Pulmonary artery endothelial cell (primary cell): ENCODE results near the gene RIPK3. TPM values are rescaled to one million over a fixed set of nuclear protein-coding genes. Genes with fewer than 3 reads are reported as not detected.

ENCODE experiments used
- DNase-seq: peaks from one replicate; pipeline ENCODE4 v3.0.0-alpha.2; 2011; ENCODE audit warnings: low read depth, low spot score
- total RNA-seq: library from RNA; depleted of rRNA; stranded (reverse); fragments of >200 nt; gene quantifications from 2 replicates; pipeline ENCODE4 v1.2.3, GENCODE V29; 2014

RIPK3 gene
- total RNA-seq, 1 donor from 2014 or later: 3.9 TPM

DNA sequence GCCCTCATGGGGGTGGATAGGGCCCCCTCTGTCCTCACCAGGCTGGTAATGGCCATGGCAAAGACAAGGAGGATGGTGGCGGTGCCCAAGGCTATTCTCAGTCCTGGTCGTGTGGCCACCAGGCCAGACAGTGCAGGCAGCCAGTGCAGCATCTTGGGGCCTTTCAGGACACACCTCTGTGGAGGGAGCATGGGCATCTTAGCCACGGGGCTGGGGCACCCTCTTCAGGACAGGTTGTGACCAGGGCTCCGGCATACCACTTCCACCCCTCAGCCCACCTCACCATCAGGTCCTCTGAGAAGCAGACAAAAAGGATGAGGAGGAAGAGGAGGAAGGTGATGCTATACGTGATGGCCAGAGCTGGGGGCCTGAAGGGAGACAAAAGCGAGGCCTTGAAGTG lies 15.8 kb downstream of the RIPK3 start:
- no peak for DNase-seq

DNA sequence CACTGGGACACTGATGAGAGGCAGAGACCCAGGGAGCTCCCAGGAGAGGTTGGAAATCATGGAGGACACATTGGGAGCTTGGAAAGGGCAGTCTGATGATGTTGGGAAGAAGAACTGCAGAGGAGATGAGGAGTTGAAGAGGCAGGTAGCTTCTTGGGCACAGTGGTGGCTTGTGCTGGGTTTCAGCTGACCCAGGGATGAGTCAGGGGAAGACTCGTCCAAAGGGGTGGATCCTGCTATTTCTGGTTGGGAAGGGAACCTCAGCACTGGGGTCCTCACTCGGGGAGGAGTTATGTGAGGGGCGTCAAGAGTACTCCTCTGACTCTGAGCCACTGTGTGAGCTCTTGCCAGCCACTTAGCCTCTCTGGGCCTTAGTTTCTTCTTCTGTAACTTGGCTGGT lies 16.4 kb downstream of the RIPK3 start:
- no peak for DNase-seq

DNA sequence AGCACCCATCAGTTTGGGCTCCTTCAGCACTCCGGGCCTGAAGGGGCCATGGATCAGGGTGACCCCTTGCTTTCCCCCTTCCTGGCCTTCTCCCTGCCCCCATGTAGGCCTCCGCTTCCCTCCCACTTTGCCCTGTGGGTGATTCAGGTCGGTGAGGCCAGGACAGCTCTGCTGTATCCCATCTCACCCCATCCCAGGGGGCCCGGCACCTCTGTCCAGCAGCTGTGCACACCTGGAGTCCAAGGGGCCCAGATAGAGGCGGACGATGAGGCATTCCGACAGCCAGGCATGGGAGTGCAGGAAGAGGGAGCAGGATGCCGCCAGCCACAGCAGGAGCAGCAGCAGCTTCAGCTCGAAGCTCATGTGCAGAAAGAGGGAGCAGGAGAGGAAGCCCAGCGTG lies 17.1 kb downstream of the RIPK3 start:
- DNase-seq: no peak

DNA sequence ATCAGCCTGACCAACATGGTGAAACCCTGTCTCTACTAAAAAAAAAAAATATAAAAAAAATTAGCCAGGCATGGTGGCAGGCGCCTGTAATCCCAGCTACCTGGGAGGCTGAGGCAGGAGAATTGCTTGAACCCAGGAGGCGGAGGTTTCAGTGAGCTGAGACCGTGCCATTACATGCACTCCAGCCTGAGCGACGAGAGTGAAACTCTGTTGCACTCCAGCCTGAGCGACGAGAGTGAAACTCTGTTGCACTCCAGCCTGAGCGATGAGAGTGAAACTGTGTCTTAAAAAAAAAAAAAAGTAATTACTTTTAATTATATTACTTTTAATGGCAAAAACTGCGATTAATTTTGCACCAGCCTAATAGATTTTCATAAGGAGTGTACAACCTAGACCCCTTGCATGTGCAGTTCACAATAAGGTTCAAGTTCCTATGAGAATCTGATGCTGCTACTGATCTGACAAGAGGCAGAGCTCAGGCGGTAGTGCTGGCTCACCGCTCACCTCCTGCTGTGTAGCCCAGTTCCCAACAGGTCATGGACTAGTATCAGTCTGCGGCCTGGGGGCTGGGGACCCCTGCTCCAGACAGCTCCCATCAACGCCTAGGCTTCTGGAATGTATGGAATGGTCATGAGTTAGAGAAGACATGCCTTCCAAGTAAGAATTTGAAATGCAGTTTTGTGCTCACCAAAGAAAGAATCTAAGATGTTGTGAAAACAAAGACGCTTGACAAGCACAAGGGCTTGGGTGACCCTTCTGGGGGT lies 18.4 kb downstream of the RIPK3 start:
- DNase-seq: no peak

DNA sequence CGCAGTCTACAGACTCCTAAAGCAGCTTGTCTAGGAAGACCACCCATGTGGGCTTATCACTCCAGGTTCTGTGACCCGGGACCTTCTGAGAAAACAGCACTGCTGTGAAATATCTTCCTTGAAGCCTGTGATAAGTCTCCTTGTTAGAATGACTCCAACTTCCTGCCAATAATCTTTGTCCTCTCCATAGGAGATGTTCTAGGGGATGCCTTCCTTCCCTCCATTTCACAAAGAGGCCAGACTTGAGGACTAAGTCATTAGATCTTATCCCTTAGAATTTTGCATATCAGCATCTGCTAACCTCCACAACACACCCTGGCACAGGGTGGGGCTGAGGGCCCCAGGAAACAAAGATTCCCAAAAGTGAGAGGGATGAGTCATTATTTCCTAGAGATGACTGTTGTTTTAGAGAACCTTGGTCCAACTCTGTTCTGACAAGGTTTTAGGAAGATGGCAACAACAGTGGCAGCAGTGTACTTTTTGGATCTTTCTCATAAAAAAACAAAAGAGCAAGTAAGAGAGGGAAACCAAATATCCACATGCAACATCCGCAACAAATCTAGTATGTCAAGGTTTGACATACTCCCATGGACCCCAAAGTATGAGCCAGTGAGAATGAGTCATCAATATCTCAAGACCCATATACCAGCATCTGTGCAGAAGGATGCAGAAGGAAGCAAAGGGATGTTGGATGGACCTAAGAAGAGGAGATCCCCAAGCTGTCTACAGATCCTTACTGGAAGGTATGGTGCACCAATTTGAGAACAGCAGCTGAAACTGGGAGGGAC lies 22.5 kb downstream of the RIPK3 start:
- DNase-seq: no peak

DNA sequence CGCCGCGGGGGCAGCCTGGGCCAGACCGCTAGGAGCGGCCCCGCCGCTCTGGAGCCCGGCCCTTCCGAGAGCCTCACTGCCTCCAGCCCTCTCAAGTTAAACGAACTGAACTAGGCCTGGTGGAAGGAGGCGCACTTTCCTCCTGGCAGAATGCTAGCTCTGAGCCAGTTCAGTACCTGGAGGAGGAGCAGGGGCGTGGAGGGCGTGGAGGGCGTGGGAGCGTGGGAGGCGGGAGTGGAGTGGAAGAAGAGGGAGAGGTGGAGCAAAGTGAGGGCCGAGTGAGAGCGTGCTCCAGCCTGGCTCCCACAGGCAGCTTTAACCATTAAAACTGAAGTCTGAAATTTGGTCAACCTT lies 23.2 kb downstream of the RIPK3 start:
- no peak for DNase-seq

DNA sequence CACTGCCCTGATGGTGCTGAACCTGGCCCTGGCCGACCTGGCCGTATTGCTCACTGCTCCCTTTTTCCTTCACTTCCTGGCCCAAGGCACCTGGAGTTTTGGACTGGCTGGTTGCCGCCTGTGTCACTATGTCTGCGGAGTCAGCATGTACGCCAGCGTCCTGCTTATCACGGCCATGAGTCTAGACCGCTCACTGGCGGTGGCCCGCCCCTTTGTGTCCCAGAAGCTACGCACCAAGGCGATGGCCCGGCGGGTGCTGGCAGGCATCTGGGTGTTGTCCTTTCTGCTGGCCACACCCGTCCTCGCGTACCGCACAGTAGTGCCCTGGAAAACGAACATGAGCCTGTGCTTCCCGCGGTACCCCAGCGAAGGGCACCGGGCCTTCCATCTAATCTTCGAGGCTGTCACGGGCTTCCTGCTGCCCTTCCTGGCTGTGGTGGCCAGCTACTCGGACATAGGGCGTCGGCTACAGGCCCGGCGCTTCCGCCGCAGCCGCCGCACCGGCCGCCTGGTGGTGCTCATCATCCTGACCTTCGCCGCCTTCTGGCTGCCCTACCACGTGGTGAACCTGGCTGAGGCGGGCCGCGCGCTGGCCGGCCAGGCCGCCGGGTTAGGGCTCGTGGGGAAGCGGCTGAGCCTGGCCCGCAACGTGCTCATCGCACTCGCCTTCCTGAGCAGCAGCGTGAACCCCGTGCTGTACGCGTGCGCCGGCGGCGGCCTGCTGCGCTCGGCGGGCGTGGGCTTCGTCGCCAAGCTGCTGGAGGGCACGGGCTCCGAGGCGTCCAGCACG lies 23.8 kb downstream of the RIPK3 start:
- no peak for DNase-seq

DNA sequence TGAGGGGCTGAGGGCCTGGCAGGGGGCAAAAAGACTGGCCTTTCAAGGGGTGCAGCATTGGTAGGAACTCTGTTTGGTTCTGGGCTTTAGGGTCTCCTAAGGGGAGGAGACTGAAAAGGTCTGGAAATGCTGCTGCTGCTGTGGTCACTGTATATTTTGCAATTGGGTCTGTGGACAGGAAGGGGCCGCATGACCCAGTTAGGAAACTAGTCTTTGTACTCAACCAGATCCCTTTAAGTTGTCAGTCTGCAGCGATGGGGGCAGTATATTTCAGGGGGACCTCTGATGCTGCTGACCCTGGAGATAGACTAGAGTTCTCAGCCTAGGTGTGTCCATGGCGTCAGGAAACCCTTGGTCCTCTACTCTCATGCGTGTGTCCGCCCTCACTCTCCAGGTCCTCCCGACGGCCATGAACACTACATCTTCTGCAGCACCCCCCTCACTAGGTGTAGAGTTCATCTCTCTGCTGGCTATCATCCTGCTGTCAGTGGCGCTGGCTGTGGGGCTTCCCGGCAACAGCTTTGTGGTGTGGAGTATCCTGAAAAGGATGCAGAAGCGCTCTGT lies 24.5 kb downstream of the RIPK3 start:
- DNase-seq: no peak

DNA sequence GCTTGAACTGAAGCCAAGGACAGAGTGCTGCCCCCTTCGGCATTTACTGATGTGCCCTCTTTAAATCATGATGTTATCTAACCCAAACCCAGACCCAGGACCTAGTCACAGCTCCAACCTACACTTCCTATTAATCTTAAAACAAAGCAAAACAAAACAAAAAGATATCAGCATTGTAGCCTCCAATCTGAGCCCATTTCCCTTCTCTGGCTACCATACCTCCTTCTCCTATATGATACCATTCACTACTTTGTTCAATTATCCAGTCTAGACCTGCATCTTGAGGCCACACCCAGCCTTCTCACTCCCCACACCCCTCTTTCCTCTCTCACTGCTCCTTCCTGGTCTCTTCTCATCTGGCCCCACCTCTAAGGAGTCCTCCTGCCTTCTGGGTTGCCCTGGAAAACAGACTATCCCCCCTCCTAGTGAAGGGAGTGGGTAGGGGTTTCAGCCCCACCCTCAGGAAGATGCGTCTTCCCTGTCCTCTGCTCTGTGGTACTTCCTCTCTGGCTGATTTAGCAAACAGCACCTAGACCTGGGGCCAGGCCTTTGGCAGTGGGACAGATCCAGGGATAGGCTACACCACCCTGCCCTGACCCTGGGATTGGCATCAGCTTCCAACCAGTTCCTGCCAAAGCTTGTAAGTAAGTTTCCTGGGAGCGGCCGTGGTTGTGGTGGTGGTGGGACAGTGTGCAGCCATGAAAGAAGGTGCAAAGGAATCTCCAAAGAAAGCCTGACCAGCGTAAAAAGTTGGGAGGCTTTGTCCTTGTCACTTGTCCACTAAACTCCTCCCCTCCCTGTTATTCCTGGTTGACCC lies 25.2 kb downstream of the RIPK3 start:
- no peak for DNase-seq

DNA sequence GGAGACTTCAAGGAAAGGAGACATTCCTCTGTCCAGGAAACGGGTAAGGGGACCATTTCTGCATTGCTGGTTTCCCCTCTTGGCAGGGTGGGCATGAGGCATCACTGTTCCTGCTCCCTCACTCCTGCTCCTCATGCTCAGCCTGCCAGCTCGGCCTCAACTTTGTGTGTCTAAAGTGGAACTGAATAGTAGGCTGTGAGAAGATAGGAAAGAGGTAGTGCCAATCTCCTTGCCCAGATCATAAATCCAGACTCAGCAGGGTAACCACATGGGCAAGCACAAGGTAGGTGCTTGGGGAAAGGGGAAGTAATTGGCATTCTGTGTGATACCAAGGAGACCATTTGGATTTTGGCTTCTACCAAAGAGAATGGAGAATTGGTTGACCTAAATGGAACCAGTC lies 25.9 kb downstream of the RIPK3 start:
- no peak for DNase-seq

DNA sequence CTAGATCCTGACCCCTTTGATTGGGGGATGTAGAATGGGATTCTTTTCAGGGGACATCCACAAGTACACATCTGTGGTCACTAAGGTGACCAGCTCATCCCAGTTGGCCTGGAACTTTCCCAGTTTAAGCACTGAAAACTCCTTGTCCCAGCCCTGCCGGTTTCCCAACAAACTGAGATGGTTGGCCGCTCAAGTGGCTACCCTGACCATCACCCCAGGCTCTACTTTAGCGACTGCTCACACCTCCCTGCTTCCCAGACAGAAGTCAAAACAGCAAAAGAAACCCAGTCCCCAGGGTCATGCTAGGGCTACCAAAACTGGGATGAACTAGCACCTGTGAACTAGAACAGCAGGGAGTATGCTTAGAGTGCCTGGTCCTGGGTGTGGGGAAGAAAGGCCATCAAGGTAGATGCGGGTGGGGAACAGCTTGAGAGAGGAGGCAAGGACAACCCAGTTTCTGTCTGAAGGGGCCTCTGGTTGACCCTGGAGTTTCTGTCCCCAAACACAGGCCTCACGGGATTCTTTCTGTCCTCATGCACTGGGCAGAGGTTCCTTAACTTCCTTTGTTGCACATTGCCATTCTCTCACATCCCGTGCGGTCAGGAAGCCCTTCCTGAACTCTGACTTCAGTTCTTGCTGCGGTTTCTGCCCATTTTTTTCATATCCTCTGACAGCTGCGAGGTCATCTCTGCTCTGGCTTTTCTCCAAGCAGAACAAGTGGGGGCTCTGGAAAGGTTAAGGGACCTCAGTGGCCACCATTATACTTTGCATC lies 26.9 kb downstream of the RIPK3 start:
- DNase-seq: peak; percentile 63

DNA sequence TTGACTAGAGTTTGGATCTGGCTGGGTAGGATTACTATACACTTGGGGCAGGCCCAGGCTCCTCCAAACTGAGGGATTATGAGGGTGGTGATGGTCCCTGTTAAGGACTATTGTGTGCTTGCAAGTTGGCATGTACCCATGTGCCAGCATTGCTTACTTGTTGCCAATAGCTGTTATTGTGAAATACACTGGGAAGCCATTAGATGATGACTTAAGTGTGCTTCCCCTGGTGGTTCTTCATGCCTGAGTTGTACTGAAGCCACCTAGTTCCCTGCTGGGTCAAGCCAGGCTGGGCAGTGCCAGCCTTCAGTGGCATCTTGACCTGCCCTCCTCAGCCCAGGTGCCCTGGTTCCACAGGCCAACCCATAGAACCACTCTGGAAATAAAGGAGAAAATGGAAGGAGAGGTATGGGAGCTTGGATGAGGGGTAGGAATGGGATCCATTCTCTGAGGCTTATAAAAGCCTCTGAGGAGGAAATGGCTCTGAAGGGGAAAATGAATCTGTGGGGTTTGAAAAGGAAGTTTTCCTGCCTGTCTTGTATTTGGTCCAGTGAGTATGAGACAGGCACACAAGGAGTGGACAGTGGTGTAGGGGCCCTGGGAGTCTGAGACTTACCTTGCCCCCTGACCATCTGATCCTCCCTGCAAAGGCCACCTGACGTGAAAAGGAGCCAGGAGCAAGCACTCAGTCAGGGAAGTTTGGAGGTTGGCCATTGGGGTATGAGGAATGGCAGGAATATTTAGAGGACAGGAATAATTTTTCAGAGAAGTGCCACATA lies 27.8 kb downstream of the RIPK3 start:
- no peak for DNase-seq

DNA sequence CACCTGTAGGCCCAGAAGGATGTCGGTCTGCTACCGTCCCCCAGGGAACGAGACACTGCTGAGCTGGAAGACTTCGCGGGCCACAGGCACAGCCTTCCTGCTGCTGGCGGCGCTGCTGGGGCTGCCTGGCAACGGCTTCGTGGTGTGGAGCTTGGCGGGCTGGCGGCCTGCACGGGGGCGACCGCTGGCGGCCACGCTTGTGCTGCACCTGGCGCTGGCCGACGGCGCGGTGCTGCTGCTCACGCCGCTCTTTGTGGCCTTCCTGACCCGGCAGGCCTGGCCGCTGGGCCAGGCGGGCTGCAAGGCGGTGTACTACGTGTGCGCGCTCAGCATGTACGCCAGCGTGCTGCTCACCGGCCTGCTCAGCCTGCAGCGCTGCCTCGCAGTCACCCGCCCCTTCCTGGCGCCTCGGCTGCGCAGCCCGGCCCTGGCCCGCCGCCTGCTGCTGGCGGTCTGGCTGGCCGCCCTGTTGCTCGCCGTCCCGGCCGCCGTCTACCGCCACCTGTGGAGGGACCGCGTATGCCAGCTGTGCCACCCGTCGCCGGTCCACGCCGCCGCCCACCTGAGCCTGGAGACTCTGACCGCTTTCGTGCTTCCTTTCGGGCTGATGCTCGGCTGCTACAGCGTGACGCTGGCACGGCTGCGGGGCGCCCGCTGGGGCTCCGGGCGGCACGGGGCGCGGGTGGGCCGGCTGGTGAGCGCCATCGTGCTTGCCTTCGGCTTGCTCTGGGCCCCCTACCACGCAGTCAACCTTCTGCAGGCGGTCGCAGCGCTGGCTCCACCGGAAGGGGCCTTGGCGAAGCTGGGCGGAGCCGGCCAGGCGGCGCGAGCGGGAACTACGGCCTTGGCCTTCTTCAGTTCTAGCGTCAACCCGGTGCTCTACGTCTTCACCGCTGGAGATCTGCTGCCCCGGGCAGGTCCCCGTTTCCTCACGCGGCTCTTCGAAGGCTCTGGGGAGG lies 28.9 kb downstream of the RIPK3 start, which contains the start of gene LTB4R:
LTB4R (plus strand) TSS at position 857 of the 959 bp plus-strand sequence. CDS start 4,150 bp downstream, outside the sequence.
- DNase-seq: peak; percentile 53

DNA sequence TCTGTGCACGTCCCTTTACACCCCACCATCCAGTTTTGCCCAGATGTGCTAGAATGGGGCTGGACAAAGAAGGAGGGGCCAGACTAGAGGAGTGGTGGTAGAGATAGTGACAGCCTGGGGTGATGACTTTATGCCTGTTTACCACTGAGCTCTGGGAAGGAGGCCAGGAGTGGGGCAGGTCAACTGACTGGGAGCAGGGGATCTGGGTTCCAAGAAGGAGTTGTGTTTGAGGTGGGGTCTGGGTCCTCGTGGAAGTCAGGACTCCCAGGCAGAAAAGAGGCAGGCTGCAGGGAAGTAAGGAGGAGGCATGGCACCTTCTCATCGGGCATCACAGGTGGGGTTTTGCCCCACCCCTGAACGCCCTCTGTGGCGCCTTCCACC lies 29.5 kb downstream of the RIPK3 start:
- no peak for DNase-seq

DNA sequence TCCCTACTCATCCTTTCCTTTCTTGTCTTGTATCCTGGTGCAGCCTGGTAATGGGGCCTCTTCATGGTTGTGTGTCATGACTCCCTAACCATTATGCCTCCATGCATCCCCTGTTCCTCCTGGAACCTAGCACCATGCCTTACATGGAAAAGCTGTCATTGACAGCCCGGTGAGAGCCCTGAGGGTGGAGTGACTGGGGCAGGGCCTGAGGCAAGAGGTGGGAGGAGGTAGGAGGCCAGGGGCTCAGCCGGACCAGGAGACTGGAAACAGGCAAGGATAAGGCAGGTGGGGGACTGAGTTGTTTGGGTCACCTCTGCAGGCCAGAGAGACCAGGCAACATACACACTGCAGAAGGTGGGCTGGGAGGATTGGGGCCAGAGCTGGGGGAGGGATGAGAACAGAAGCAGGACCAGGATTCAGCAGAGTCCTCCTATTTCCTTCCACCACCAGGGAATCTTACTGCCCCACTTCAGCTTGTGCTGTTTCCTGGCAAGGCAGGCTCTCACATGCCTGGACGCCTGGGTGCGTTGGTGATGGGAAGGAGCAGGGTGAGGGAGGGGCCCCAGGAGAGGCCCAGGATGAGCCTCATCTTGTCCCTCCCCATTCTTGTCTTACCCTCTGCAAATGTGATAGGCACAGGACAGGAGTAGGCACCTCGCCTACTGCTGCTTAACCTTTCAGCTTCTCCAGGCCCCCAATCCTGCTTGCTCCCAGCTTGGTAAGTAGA lies 30.1 kb downstream of the RIPK3 start, which contains the start of gene LTB4R2:
LTB4R2 (plus strand) TSS at position 603 of the 727 bp plus-strand sequence. CDS start 525 bp downstream, outside the sequence.
- no peak for DNase-seq

DNA sequence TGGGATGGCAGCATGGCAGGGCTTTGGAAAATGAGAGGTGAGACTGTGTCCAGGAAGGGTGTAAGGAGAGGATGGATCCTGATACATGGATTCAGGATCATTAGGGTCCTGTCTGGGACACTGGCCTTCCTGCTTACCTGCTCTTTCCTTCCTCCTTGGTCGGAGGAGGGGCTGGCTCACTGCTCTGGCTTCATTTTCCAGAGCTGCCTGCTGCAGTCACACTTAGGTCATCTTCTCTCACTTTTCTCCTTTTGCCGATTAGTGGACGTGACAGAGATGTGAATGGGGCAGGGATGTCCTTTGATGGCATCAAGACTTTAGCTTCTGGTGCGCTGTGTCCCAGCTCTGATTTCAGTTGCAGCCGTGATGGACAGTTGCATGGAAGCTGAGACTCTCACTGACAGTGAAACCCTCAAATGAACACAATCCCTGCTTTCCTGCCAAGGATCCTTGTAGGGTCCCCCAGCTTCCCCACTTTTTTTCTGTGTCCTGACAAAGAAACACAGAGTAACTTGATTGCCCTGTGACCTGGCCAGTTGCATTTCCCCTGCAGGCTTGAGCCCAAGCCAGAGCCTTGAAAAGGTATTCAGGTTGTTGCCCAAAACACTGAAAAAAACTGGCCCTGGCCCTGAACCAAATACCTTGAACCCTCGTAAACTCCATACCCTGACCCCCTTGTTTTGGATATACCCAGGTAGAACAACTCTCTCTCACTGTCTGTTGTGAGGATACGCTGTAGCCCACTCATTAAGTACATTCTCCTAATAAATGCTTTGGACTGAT lies 31.3 kb downstream of the RIPK3 start:
- no peak for DNase-seq
